Fibroblast of lung (primary cell): Measurements from ENCODE around the gene UQCRH. TPM values are rescaled to one million over a fixed set of nuclear protein-coding genes. Genes with fewer than 3 reads are reported as not detected.
"Not testable (repeated sequence)": the region's sequence is repeated elsewhere in the genome, so short reads cannot be mapped to it uniquely, and the experiment has no call there.

Experiments used
- DNase-seq, 2 donors: peaks; one replicate each; pipeline versions ENCODE4 v3.0.0 to v3.0.0-alpha.2; 2010; ENCODE audit warnings: low read depth in 2 of 2
- H2AFZ ChIP-seq: 2 replicates; pipeline ENCODE4 v1.5.1; 2012; ENCODE audit warnings: low read length, control low read depth, inconsistent platforms
- H3K27ac ChIP-seq: 2 replicates; pipeline ENCODE4 v1.5.1; 2011; ENCODE audit warnings: low read length, control low read depth; ENCODE audit not compliant: insufficient read depth
- H3K27me3 ChIP-seq: 2 replicates; pipeline ENCODE4 v1.5.1; 2011; ENCODE audit warnings: mild to moderate bottlenecking, low read length; ENCODE audit not compliant: control insufficient read depth, insufficient read depth
- H3K36me3 ChIP-seq: 2 replicates; pipeline ENCODE4 v1.5.1; 2011; ENCODE audit warnings: low read length; ENCODE audit not compliant: control insufficient read depth, insufficient read depth
- H3K4me1 ChIP-seq: 2 replicates; pipeline ENCODE4 v1.5.1; 2011; ENCODE audit warnings: low read length; ENCODE audit not compliant: control insufficient read depth, insufficient read depth; ENCODE audit errors: extremely low read depth
- H3K4me2 ChIP-seq: 2 replicates; pipeline ENCODE4 v1.5.1; 2011; ENCODE audit warnings: low read length, control low read depth; ENCODE audit not compliant: insufficient read depth; ENCODE audit errors: extremely low read depth
- H3K4me3 ChIP-seq, 4 experiments: fragments of 200-600 bp in 1 of 4; sonication (generic) in 1 of 4; replicated peaks in 1 of 4; 2 replicates each; pipeline ENCODE4 v1.5.1; 2011 to 2016; ENCODE audit warnings: low read length in 4 of 4, low read depth in 3 of 4, mild to moderate bottlenecking in 3 of 4, control low read depth in 2 of 4, inconsistent platforms in 1 of 4, mixed read lengths in 1 of 4; ENCODE audit not compliant: insufficient read depth in 1 of 4; ENCODE audit errors: control extremely low read depth in 1 of 4
- H3K79me2 ChIP-seq: 2 replicates; pipeline ENCODE4 v1.5.1; 2012; ENCODE audit warnings: mild to moderate bottlenecking, low read length, inconsistent platforms; ENCODE audit not compliant: control insufficient read depth, insufficient read depth
- H3K9ac ChIP-seq: 2 replicates; pipeline ENCODE4 v1.5.1; 2011; ENCODE audit warnings: mild to moderate bottlenecking, low read length, control low read depth; ENCODE audit not compliant: insufficient read depth
- H3K9me3 ChIP-seq: 2 replicates; pipeline ENCODE4 v1.5.1; 2012; ENCODE audit warnings: low read depth, low read length; ENCODE audit not compliant: control insufficient read depth, insufficient read depth
- H4K20me1 ChIP-seq: 2 replicates; pipeline ENCODE4 v1.5.1; 2011; ENCODE audit warnings: low read length; ENCODE audit not compliant: control insufficient read depth, insufficient read depth; ENCODE audit errors: extremely low read depth
- CTCF ChIP-seq, 2 donors: IDR thresholded peaks in 1 of 2; conservative IDR thresholded peaks in 1 of 2; 1 replicate in 1 of 2; 2 replicates in 1 of 2; pipeline ENCODE4 v1.5.1; 2011 to 2012; ENCODE audit warnings: low read length in 2 of 2, control low read depth in 1 of 2, inconsistent platforms in 1 of 2, low read depth in 1 of 2, mild to moderate bottlenecking in 1 of 2
- EZH2 ChIP-seq: IDR thresholded peaks from 2 replicates; pipeline ENCODE4 v1.5.1; 2012; ENCODE audit warnings: low read length, control low read depth, mild to moderate bottlenecking; ENCODE audit errors: missing control alignments
- polyA plus RNA-seq, 2 donors: library from polyadenylated mRNA; depleted of rRNA in 1 of 2; stranded (reverse) in 1 of 2; unstranded in 1 of 2; fragments of >200 nt; gene quantifications; 2 replicates each; pipeline ENCODE4 v1.2.1, GENCODE V29; 2011 to 2012; ENCODE audit warnings: missing spikeins in 1 of 2
- total RNA-seq: library from RNA; depleted of rRNA; stranded (reverse); fragments of >200 nt; gene quantifications from 2 replicates; pipeline ENCODE4 v1.2.1, GENCODE V29; 2014

UQCRH gene
- total and polyA plus RNA-seq, 2 donors (not counting 1 experiment from before 2014, with no cell fraction given) = 447 to 514 TPM

DNA sequence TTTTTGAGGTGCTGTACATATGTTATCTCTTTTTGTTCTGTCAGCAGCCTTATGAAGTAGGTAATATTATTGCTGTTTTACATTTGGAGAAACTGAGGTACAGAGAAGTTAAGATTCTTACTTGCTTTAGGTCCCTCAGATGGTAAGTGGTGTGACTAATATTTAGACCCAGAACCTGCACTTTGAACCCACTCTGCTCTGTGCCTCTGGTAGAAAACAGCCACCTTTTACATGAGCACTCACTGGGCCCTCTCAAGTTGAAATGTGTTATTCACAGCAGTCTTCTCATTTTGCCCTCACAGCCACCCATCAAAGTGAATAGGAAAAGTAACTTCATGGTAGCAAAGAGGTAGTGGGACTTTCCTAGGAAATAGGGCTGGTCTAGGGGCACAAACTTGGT lies 41.8 kb downstream of the UQCRH start:
- H3K27ac ChIP-seq = no peak overlapping the region
- H3K9ac ChIP-seq = no peak overlapping the region
- no peak for DNase-seq
- no peak overlapping the region for H3K4me3 ChIP-seq
- H4K20me1 ChIP-seq = no peaks in the 10 kb centered on the region
- H3K27me3 ChIP-seq = no peaks in the 10 kb centered on the region
- no peak overlapping the region for H2AFZ ChIP-seq
- peaks cover 16% of the 10 kb centered on the region for H3K79me2 ChIP-seq
- TF ChIP-seq CTCF (conservative IDR thresholded peaks at IDR 0.05 in 1 of 2, IDR thresholded peaks at IDR 0.05 in 1 of 2; ENCODE audit: low read depth in 1 of 2, low read length in 2 of 2) (no peak), EZH2 (no peak)
- H3K4me1 ChIP-seq = peaks cover 6% of the 10 kb centered on the region
- no peak overlapping the region for H3K4me2 ChIP-seq
- no peaks in the 10 kb centered on the region for H3K9me3 ChIP-seq
- H3K36me3 ChIP-seq = peaks cover 11% of the 10 kb centered on the region

GRCh38 chr1:46352363-46352762 lies 48.9 kb downstream of the UQCRH start:
- no peak overlapping the region for H2AFZ ChIP-seq
- H3K9ac ChIP-seq = no peak overlapping the region
- H3K4me3 ChIP-seq = no peak overlapping the region
- no peaks in the 10 kb centered on the region for H3K4me1 ChIP-seq
- DNase-seq = no peak
- peaks cover 6% of the 10 kb centered on the region for H3K36me3 ChIP-seq
- H4K20me1 ChIP-seq = no peaks in the 10 kb centered on the region
- no peak overlapping the region for H3K4me2 ChIP-seq
- no peak overlapping the region for H3K27ac ChIP-seq
- H3K9me3 ChIP-seq = no peaks in the 10 kb centered on the region
- H3K27me3 ChIP-seq = no peaks in the 10 kb centered on the region
- H3K79me2 ChIP-seq = no peaks in the 10 kb centered on the region
- TF ChIP-seq EZH2 (no peak), CTCF (conservative IDR thresholded peaks at IDR 0.05 in 1 of 2, IDR thresholded peaks at IDR 0.05 in 1 of 2; ENCODE audit: low read depth in 1 of 2, low read length in 2 of 2) (no peak)

- not testable (repeated sequence) for H2AFZ ChIP-seq, H3K4me3 ChIP-seq, H4K20me1 ChIP-seq, H3K9ac ChIP-seq, H3K27ac ChIP-seq, H3K27me3 ChIP-seq, H3K4me2 ChIP-seq, H3K36me3 ChIP-seq, H3K79me2 ChIP-seq, DNase-seq, H3K4me1 ChIP-seq, H3K9me3 ChIP-seq
These were observed 52.4 kb downstream of the UQCRH start for GRCh38 chr1:46355920-46356319.
